Measurements from ENCODE around the gene WSCD2.
A peak's percentile ranks its signal among the peaks of the same experiment; 100 is the strongest.

The WSCD2 gene

DNA sequence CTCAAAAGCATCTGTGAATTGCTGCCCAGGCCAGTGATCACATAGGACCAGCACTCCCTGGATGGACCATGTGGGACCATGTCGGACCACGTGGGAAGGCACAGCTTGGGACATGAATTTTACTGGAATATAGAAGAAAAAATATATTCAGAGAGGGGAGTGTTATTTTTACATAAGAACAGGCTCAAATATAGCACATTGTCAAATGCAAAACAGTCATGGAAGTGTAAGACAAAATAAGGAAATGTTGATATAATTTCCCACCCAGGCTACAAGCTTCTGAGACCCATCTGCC is 141.7 kb downstream of the WSCD2 start:
- no peak for DNase-seq

DNA sequence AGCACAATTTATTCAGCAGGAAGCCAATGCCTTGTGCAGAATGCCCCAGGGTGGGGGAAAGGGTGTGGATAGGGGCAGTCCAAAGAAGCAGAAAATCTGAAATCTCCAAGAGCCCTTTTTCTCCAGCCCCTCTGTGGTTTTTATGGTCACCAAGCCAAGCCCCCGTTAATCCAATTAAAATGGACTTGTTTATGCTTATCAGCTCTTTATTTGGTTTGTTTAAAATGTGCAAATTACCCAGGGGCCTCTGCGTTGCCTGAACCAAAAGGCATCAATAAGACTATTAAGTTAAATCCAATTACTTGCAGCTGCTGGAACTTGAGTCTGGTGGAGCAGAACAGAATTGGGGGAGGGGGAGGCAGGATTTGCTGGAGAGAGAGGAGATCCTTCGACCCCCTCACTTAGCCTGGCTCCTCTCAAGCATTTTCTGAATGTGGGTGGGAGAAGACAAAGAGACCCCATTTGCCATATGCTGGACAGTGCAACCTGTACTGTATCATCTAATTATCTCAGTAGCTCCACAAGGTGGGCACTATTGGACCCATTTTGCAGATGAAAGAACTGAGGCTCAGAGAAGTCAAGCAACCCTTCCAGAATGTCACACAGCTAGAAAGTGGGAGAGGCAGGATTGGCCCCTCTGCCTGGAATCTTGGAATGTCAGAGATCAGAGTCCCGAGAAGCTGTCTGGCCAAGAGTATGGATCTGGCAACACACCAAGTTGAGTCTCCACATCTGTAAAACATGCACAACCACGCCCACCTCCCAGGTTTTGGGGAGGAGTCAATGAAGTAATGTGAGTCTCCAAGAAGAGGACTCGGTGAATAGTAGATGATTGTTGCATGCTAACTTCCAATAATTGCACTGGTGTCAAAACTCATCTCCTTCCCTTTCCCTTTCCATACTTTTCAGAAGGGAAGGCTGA is 143.1 kb downstream of the WSCD2 start:
- no peak for DNase-seq

DNA sequence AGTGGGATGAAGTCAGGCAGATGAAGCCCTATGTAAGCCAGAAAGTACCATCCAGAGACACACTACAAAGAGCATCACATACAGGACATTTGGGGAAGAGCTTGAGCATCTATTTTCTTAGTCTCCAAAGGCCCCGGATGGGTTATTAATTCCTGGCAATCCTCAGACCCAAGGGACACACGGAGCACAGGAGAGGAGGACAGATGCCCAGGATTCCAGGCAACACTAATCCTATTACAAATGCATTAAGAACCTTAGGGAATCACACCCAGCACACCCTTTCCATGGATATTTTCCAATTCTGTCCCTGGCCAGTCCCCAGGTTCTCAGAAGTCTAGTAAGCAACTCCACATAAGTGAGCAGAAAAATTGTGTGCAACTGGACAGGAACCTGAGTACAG is 144.1 kb downstream of the WSCD2 start:
- DNase-seq = no peak

DNA sequence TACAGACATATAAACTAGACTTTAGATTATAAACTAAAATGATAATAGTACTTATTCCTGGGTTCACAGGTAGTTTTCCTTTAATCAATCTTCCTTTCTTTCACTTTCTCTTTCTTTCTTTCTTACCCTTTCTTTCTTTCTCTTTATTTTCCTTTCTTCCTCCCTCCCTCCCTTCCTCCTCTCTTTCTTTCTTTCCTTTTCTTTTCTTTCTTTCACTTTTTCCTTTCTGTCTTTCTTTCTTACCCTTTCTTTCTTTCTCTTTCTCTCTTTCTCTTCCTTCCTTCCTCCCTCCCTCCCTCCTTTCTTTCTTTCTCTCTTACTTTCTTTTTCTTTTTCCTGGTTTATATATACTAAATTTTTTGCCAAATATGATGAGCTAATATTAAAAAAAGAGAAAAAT is 148.5 kb downstream of the WSCD2 start:
- no peak for DNase-seq

DNA sequence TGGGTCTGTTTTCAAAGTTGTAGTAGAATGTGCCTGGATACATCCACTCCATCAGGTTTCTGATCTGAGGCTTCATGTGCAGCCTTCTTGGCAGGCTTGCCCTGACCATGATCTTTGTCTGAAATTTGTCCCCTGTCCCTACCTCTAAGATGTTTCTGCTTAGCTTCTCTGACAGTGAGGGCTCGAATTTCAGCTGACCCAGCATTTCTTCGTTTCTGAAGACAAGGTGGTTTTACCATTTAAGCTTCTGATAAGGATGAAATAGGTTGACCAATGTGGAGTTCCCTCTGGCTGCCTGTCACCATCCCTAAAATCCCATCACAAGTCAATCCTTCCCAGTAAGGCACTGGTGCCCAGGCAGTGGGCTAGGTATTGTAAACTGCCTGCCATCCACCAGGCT is 153.1 kb downstream of the WSCD2 start:
- no peak for DNase-seq

DNA sequence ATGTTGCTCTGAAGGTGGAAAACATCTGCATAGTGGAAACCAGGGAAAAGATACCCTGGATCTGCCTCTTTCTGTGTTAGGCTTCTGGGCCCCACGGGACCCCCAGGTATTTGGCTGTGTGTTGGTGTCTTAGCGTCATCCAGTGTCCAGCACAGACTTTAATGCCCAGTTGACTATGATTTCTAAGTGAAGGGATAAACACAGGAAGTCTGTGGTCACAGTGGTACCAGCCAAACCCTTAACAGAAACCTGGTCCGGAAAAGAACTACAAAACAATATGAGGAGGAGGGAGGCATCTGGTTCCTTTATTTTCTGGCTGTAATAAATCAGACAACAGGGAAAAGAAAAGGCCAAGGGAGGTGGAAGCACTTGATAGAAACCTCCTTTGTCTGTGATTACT is 153.6 kb downstream of the WSCD2 start:
- no peak for DNase-seq

DNA sequence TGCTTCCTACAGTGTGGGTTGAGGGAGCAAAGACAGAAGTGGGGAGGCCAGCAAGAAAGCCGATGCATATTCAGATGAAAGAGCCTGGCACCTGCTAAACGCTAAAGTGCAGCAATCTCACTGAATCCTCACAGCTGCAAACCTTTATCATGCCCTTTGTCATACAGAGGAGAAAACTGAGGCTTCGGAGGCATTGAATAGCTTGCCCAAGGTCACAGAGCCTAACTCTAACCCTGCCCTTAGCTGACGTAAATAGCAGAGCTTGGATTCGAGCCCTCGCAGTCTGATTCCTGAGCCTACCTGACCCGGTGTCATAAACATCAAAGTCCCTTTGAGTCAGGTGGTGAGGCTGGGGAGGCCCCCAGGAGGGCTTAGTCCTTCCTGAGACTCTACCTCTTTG is 155.1 kb downstream of the WSCD2 start:
- DNase-seq = no peak

DNA sequence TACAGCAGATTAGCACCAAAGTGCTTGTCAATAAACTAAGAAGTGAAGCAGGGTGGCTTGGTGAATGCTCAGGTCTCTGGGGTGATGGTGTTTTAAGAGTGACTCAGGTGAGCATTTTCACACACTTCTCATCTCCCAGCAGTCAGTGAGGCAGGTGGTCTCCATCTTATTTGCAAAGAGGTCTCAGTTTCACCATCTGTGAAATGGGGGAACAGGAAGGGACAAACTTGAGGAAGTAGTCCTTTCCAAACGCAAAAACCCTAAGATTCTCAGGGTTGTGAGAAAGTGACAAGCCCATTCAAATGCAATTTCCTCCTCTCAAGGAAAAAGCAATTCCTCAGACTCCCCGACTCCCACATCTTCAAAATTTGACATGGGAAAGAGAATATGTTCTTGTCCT is 155.9 kb downstream of the WSCD2 start:
- no peak for DNase-seq

DNA sequence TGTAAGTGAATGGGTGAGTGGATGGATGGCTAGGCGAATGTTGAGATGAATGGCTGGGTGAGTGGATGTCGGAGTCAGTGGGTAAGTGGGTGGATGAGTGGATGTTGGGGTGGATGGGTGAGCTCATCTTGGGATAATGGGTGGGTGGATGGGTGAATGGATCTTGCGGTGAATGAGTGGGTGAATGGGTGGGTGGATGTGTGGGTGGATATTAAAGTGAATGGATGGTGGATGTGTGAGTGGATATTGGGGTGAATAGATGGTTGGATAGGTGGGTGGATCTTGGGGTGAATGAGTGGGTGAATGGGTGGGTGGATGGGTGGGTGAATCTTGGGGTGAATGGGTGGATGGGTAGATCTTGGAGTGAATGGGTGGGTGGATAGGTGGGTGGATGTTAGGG is 158.1 kb downstream of the WSCD2 start:
- no peak for DNase-seq

DNA sequence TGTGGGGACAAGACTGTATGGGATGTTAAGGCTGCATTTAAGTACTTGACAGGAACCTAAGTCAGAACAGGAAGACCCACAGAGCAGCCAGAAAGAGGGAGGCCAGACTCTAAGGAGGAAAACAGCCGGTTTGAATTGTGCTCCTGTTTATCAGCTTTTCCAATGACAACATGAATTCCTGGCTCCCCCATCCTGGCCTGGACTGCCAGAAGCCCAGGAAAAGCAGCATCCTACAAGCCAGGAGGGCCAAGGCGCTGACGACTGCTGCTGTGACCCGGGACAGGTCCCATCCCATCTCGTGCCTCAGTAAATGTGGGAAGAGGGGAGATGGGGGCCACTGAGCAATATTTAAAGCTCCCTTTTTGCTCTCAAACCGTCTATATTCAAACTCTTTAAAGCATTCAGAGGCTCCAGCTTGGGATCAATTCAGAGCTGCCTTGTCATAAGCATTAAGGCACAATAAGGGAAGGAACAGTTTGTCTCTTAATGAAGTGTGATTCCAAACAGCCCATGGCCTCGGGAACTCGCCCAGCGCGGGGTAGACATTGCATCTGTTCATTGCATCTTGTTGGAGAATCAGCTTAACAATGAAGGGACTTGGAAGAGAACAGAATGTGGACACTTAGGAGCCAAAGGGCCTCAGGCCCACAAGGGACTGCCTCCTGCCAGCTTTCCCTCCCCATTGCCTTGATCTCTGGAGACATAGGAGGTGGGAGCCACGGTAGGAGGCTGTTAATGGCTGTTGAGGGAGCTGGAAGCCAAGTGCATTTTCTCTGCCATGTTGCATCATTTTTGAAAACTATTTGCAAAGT is 160.5 kb downstream of the WSCD2 start:
- DNase-seq = no peak

DNA sequence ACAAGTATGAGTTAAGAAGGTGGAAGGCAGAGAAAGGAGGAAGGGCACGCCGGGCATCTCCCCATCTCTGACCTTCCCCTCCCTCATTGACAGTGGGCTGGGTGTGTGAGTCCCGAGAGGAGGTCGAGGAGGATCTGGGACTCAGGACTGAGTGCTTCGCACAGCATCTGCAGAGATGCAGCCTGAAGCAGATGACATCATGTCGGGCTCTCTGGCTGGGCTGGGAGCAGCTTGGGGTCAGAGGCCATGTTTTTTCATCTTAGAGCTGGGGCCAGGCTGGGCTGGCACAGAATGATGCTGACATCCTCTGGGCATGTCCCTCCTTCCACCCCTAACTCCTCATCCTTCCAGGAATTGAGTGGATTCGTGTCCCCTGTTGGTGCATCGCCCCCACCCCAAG is 166.6 kb downstream of the WSCD2 start:
- DNase-seq = no peak

DNA sequence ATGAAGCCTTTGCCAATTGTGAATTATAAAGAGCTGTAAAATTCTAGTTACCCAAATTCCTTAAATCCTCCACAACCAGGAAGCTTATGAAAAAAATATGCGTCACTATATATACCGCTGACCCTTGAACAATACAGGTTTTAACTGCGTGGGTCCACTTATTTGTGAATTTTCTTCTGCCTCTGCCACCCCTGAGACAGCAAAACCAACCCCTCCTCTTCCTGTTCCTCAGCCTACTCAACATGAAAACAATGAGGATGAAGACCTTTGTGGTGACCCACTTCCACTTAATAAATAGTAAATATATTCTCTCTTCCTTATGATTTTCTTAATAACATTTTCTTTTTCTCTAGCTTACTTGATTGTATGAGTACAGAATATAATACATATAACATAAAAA is 167.9 kb downstream of the WSCD2 start:
- no peak for DNase-seq

DNA sequence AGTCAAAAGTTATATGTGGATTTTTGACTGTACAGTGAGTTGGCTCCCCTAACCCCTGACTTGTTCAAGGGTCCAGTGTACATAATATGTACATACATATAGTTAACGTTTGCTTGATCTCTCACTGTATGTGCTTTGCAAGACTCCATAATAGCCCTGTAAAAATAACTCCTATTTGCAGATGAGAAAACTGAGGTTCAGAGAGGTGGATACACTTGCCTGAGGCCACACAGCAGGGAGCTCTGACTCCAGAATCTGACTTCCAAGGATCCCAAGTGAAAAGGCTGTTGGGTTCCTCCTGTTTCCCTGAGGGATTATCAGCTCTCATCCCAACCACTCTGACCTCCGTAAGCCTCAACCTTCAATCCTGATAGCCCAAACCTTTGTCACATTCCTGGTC is 168.3 kb downstream of the WSCD2 start:
- no peak for DNase-seq

DNA sequence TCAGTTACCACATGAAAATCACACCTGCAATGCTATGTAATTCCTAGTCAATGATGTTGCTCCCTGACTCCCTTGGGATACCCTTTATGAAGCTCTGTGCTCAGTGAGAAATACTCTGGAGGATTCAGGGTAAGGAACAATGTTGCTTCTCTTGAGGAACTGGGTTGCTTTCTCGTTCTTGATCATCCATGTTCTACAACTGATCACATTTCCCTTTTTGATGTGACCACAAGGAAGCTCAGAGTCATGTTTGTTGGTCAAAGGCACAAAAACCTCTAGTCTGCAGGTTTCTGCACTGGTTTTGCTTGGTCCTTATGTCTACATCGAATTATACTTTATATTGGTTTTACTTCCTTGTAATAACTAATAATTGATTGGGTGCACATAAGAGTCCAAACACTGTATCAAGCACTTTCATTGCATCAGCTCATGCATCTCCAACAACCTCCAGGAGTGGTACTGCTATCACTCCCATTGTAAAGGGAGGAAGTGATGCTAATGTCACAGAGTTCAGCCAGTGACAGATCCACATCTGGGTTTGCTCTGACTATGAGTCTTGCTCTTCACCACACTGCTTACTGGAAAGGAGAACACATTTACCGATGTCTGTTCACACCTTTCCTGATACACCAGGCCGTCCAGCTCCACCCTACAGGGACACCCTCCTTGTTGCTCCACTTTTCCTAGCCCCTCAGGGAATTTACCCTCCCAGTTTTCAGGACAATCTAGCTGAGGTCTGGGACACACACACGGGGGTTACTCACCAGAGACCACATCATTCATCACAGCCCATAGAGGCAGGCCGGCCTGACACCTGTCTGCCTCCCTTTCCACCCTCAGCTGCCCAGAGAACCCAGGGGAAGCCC is 169.0 kb downstream of the WSCD2 start:
- DNase-seq = peak; percentile 43

DNA sequence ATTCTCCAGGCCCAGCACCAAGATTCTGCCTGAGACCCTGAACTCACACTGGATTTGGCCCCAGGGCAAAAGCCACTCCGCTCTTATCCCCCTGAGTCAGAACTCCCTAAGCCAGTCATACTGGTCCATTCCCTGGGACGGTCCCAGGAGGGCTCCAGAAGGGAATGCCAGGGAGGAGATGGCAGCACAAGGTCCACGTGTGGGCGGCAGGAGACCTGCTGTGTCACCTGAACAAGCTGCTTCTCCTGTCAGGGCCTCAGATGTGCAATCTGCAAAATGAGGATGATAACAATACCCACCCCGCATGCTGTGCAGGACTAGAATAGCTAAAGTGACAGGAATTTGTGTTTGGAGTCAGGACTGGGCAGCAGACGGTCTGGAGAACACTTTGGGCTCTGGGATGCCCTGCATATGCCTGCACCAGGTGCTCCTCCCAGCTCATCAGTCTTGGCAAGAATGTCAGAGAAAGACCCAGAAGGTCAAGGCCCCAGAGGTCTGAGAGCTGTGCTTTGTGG is 169.7 kb downstream of the WSCD2 start:
- DNase-seq = no peak

DNA sequence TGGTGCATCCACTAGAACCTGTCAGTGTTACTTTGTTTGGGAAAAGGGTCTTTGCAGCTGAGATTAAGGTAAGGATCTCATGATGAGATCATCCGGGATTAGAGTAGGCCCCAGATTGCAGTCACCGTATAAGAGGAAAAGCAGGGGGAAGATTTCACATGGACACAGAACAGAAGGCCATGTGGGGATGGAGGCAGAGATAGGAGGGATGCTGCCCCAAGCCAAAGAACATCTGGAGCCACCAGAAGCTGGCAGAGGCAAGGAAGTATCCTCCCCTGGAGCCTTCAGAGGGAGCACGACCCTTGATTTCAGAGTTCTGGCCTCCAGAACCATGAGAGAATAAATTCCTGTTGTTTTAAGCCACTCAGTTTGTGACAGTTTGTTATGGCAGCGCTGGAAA is 170.4 kb downstream of the WSCD2 start:
- no peak for DNase-seq
